ENCODE measurements around the gene FOXO4. TPM values are rescaled to one million over a fixed set of nuclear protein-coding genes. Genes with fewer than 3 reads are reported as not detected.

The FOXO4 gene
- total RNA-seq, 1 experiment from 2014 or later, result 14.7 TPM

GRCh38 chrX:71106427-71106826 lies 10.8 kb downstream of the FOXO4 start, which contains the start of gene CXorf65:
CXorf65 (minus strand) TSS chrX:71106740; CDS start chrX:71106556, 184 bp downstream.
- H3K36me3 ChIP-seq (ENCODE audit: control insufficient read depth in 1 of 2, insufficient read depth in 2 of 2, low read length in 2 of 2), result no peaks in the 10 kb centered on the region
- ATAC-seq (no peak), DNase-seq (ENCODE audit: low read depth, low spot score) (no peak)
- POLR2A ChIA-PET, result no interaction called here
- RAD21 ChIA-PET (ENCODE audit: low non-redundant PET in 1 of 2, low total read pairs in 2 of 2, uncharacterized antibody in 2 of 2, unreplicated experiment in 2 of 2), result no interaction called here
- no peak within 1 kb of the TSS for H3K27ac ChIP-seq (ENCODE audit: low read depth, low read length)
- no peak within 1 kb of the TSS for H3K9ac ChIP-seq (ENCODE audit: low read length)
- TF ChIP-seq POLR2A (IDR thresholded peaks at IDR 0.05; ENCODE audit: borderline replicate concordance, extremely low read depth, insufficient read depth, insufficient read length) (no peak), MAX (IDR thresholded peaks at IDR 0.05) (no peak), SRF (IDR thresholded peaks at IDR 0.05; ENCODE audit: low read depth) (no peak), REST (IDR thresholded peaks at IDR 0.05; ENCODE audit: low read depth) (no peak), CBX3 (IDR thresholded peaks at IDR 0.05; ENCODE audit: low read depth) (no peak), RAD21 (IDR thresholded peaks at IDR 0.05; ENCODE audit: low read depth) (no peak)
- TF ChIP-seq, protein P1, sequence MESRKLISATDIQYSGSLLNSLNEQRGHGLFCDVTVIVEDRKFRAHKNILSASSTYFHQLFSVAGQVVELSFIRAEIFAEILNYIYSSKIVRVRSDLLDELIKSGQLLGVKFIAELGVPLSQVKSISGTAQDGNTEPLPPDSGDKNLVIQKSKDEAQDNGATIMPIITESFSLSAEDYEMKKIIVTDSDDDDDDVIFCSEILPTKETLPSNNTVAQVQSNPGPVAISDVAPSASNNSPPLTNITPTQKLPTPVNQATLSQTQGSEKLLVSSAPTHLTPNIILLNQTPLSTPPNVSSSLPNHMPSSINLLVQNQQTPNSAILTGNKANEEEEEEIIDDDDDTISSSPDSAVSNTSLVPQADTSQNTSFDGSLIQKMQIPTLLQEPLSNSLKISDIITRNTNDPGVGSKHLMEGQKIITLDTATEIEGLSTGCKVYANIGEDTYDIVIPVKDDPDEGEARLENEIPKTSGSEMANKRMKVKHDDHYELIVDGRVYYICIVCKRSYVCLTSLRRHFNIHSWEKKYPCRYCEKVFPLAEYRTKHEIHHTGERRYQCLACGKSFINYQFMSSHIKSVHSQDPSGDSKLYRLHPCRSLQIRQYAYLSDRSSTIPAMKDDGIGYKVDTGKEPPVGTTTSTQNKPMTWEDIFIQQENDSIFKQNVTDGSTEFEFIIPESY (IDR thresholded peaks at IDR 0.05; ENCODE audit: extremely low read depth, insufficient replicate concordance, low read length), result no peak
- no TSS peak for BruUV-seq (replicated peaks)
- no peak within 1 kb of the TSS for H3K4me3 ChIP-seq (replicated peaks in 1 of 2; ENCODE audit: low read depth in 1 of 2, low read length in 2 of 2)
- intact Hi-C loops (cut with micrococcal nuclease), result no loop called here
- no peaks in the 10 kb centered on the region for H3K9me3 ChIP-seq (ENCODE audit: control insufficient read depth in 1 of 2, insufficient read depth in 1 of 2, low read depth in 1 of 2, low read length in 2 of 2)
- CTCF ChIA-PET, result no interaction called here
- H3K79me2 ChIP-seq (ENCODE audit: insufficient read depth, low read length), result no peaks in the 10 kb centered on the region
- H4K20me1 ChIP-seq (ENCODE audit: insufficient read depth), result no peaks in the 10 kb centered on the region
- peaks cover 0 to 3% of the 10 kb centered on the region in 2 experiments; a peak in 1 of 4 replicates for H3K4me1 ChIP-seq (ENCODE audit: control insufficient read depth in 1 of 2, insufficient read depth in 2 of 2, low read length in 2 of 2)
- no peak within 1 kb of the TSS for H2AFZ ChIP-seq (ENCODE audit: low read depth, low read length, poor library complexity, severe bottlenecking)
- no peaks in the 10 kb centered on the region for H3K27me3 ChIP-seq (ENCODE audit: insufficient read depth, low read length)
- H3K9me2 ChIP-seq (ENCODE audit: insufficient read depth), result no peaks in the 10 kb centered on the region
- H3K4me2 ChIP-seq (ENCODE audit: low read length), result no peak within 1 kb of the TSS
